Effector memory CD8-positive, alpha-beta T cell (primary cell): Measurements from ENCODE around the gene TBL2.
A peak's percentile ranks its signal among the peaks of the same experiment; 100 is the strongest.
"Not testable (repeated sequence)": the region's sequence is repeated elsewhere in the genome, so short reads cannot be mapped to it uniquely, and the experiment has no call there.

ENCODE experiments used
- ATAC-seq: fragments of 150-1000 bp; cut with Tn5 transposase; replicated peaks from 2 replicates; pipeline ENCODE4 v1.10.0; 2021; ENCODE audit warnings: mild to moderate bottlenecking, moderate library complexity
- DNase-seq, 3 experiments: peaks; one replicate each; pipeline ENCODE4 v3.0.0; 2021
- H3K27ac Mint-ChIP-seq, 2 donors: one replicate each; pipeline ENCODE4 v1.8.0; 2022; ENCODE audit warnings: mild to moderate bottlenecking in 2 of 2, mixed read lengths in 2 of 2, moderate library complexity in 2 of 2
- H3K27me3 Mint-ChIP-seq, 2 donors: one replicate each; pipeline ENCODE4 v1.8.0; 2022; ENCODE audit warnings: mixed read lengths in 2 of 2
- H3K36me3 Mint-ChIP-seq: one replicate; pipeline ENCODE4 v1.8.0; 2022; ENCODE audit warnings: mild to moderate bottlenecking, moderate library complexity, mixed read lengths; ENCODE audit not compliant: insufficient read depth
- H3K4me1 Mint-ChIP-seq, 2 donors: one replicate each; pipeline ENCODE4 v1.8.0; 2022; ENCODE audit warnings: low read depth in 2 of 2, mixed read lengths in 2 of 2
- H3K4me3 Mint-ChIP-seq, 2 donors: one replicate each; pipeline ENCODE4 v1.8.0; 2022; ENCODE audit warnings: mild to moderate bottlenecking in 2 of 2, mixed read lengths in 2 of 2, moderate library complexity in 2 of 2
- H3K9me3 Mint-ChIP-seq, 2 donors: one replicate each; pipeline ENCODE4 v1.8.0; 2022; ENCODE audit warnings: mixed read lengths in 2 of 2

The TBL2 gene

DNA sequence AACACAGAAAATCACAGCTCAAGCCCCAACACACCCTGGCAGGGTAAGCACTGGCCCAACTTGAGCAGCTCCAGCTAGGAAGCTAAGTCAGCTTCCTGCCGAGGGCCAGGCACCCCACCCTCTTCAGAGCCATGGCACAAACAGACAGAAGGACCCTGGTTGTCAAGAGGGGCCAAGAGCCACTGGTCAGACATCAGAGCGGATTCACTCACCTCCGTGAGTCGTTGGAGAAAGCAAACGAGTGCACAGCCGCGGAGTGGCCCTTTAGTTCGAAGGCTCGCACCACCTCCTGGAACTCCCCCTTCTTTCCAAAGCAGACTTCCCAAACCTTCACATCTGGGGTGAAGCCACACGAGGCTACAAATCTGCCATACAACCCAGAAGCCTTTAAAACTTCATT is 7.4 kb downstream of the TBL2 start:
- H3K27ac Mint-ChIP-seq = no peak overlapping the region
- DNase-seq (no peak), ATAC-seq (no peak)
- H3K4me1 Mint-ChIP-seq = peaks cover 10 to 16% of the 10 kb centered on the region in 2 donors
- no peaks in the 10 kb centered on the region for H3K9me3 Mint-ChIP-seq
- H3K36me3 Mint-ChIP-seq = peaks cover 46% of the 10 kb centered on the region
- H3K4me3 Mint-ChIP-seq = no peak overlapping the region
- no peaks in the 10 kb centered on the region for H3K27me3 Mint-ChIP-seq

- Mint-ChIP-seq H3K36me3 (peaks cover 46% of the 10 kb centered on the region), H3K9me3 (no peaks in the 10 kb centered on the region), H3K27ac (no peak overlapping the region), H3K4me1 (peaks cover 10 to 21% of the 10 kb centered on the region in 2 donors), H3K27me3 (no peaks in the 10 kb centered on the region), H3K4me3 (no peak overlapping the region)
- ATAC-seq (no peak), DNase-seq (no peak)
These were observed 7.9 kb downstream of the TBL2 start for GRCh38 chr7:73570521-73570920.

DNA sequence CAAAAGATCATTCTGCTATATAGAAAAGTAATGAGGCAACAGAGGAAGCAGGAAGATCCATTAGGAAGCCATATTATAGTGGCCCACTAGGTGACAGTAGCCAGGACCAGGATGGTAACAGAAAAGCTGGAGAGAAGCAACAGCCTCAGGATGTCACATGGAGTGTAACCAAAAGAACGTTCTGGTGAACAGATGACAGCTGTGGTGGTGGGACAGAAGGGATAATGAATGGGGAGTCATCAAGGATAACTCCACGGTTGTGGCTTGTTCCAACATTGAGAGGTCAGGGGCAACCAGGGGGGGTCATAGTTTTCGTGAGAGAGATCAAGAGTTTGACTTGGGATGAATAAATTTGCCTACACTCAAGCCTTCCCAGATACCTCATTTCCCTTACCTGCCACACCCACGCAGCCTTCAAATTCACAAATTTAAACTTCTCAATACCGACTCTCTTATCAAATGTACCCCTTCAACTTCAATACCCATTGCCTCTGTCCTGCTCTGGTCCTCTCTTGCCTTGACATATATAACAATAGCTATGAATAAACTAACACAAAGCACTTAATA is 9.3 kb downstream of the TBL2 start:
- Mint-ChIP-seq H3K4me3 (no peak overlapping the region), H3K36me3 (peaks cover 36% of the 10 kb centered on the region), H3K27ac (peak overlapping the region in 1 of 2 donors; percentile 56), H3K27me3 (no peaks in the 10 kb centered on the region), H3K9me3 (no peaks in the 10 kb centered on the region), H3K4me1 (peaks cover 10 to 23% of the 10 kb centered on the region in 2 donors)
- DNase-seq (no peak), ATAC-seq (no peak)

DNA sequence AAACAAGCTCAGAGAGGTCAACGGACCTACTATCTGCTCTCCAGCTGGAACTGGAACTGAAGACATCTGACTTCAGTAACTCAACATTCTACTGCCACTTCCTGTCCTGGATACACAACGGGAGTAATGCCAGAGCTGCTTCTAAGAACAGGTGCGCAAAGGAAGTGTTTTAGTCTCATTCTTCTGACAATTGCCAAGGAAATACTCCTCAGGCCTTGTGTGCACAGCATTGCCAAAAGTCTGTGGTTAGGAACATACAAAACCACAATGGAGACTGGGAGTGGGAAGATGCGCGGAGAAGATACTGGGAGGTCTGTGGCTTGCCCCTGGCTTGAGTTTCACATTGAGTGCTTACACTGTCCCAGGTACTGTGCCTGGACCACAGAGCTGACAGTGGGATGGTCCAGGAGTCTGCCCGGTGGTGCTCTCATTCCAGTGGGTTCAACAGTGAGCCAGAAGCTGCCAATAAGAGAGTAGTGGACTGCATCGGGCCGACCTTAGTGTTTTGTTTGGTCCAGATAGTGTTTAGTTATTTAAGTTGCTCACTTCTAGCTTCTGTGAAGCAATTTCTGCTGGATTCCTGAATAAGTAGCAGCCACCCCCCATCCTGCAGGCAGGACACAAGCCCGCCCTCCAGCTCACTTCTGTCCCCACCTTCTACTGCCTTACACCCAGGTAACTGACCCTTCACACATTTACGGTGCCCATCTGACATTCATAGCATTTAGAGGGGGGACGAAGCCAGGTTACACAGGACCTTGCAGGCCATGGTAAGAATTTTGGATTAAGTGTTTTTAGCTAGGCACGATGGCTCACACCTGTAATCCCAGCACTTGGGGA is 10.3 kb downstream of the TBL2 start:
- Mint-ChIP-seq H3K27ac (peak overlapping the region; percentile 41 to 56), H3K9me3 (no peaks in the 10 kb centered on the region), H3K4me3 (no peak overlapping the region), H3K27me3 (no peaks in the 10 kb centered on the region), H3K4me1 (peaks cover 7 to 23% of the 10 kb centered on the region in 2 donors), H3K36me3 (peaks cover 26% of the 10 kb centered on the region)
- DNase-seq = no peak
- no peak for ATAC-seq

DNA sequence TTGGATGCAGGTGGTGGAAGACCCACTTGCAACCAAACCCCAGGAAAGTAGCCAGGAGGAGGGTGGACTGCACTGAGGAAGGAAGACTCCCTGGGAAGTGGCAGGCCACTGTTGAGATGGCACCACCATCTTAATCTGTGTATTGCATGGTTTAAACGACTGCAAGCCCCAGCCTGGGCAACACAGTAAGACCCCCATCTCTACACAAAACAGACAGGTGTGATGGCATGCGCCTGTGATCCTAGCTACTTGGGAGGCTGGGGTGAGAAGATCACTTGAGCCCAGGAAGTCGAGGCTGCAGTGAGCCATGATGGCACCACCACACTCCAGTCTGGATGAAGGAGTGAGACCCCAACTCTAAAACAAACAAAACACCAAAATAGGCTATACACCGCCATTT is 11.2 kb downstream of the TBL2 start:
- ATAC-seq (no peak), DNase-seq (no peak)
- H3K9me3 Mint-ChIP-seq = no peaks in the 10 kb centered on the region
- no peak overlapping the region for H3K27ac Mint-ChIP-seq
- peaks cover 7 to 16% of the 10 kb centered on the region in 2 donors for H3K4me1 Mint-ChIP-seq
- H3K27me3 Mint-ChIP-seq = no peaks in the 10 kb centered on the region
- H3K4me3 Mint-ChIP-seq = no peak overlapping the region
- H3K36me3 Mint-ChIP-seq = peaks cover 18% of the 10 kb centered on the region

- Mint-ChIP-seq H3K4me3 (peak overlapping the region; percentile 68 to 81), H3K27ac (peak overlapping the region; percentile 46 to 83), H3K36me3 (peaks cover 13% of the 10 kb centered on the region), H3K4me1 (peaks cover 7 to 16% of the 10 kb centered on the region in 2 donors)
- H3K27me3 Mint-ChIP-seq, H3K9me3 Mint-ChIP-seq, DNase-seq: not testable (repeated sequence)
- ATAC-seq = peak; percentile 57
These were observed 11.9 kb downstream of the TBL2 start for GRCh38 chr7:73566431-73566830.

DNA sequence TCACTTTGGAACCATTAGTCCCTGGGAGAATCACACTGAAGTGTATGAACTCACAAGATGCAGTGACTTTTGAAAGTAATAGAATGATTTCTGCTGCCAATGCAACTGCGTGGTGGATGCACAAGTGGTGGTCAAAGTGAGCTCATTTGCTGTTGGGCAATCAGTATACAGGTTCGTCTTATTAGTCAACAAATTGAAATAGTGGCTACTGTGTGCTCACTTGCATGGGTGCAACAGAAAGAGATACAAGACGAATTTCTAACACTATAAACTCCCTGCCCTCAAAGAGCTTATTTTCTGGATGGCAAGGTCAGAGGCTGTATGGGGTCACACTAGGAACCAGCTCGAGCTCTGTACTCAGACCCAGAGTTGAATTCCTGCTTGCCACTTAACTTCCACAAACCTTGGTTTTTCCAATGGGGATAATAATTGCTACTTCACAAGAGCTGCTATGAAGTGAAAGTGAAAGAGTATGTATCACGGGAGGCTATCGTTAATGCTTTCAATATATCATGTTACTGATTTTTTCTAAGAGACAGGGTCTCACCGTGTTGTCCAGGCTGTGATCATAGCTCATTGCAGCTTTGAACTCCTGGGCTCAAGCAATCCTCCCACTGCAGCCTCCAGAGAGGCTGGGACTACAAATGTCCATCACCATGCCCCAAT is 12.6 kb downstream of the TBL2 start:
- H3K4me1 Mint-ChIP-seq = peaks cover 7 to 16% of the 10 kb centered on the region in 2 donors
- DNase-seq (no peak), ATAC-seq (peak; percentile 41)
- peak overlapping the region; percentile 46 to 83 for H3K27ac Mint-ChIP-seq
- no peaks in the 10 kb centered on the region for H3K27me3 Mint-ChIP-seq
- peaks cover 8% of the 10 kb centered on the region for H3K36me3 Mint-ChIP-seq
- H3K4me3 Mint-ChIP-seq = peak overlapping the region; percentile 68 to 81
- no peaks in the 10 kb centered on the region for H3K9me3 Mint-ChIP-seq

GRCh38 chr7:73560109-73560835 is 18.1 kb downstream of the TBL2 start:
- peak overlapping the region in 1 of 2 donors; percentile 48 for H3K4me3 Mint-ChIP-seq
- no peak for DNase-seq
- no peak overlapping the region for H3K27ac Mint-ChIP-seq
- peaks cover 14 to 17% of the 10 kb centered on the region in 2 donors for H3K4me1 Mint-ChIP-seq
- H3K36me3 Mint-ChIP-seq = peaks cover 28% of the 10 kb centered on the region
- no peaks in the 10 kb centered on the region for H3K27me3 Mint-ChIP-seq
- no peak for ATAC-seq
- no peaks in the 10 kb centered on the region for H3K9me3 Mint-ChIP-seq

DNA sequence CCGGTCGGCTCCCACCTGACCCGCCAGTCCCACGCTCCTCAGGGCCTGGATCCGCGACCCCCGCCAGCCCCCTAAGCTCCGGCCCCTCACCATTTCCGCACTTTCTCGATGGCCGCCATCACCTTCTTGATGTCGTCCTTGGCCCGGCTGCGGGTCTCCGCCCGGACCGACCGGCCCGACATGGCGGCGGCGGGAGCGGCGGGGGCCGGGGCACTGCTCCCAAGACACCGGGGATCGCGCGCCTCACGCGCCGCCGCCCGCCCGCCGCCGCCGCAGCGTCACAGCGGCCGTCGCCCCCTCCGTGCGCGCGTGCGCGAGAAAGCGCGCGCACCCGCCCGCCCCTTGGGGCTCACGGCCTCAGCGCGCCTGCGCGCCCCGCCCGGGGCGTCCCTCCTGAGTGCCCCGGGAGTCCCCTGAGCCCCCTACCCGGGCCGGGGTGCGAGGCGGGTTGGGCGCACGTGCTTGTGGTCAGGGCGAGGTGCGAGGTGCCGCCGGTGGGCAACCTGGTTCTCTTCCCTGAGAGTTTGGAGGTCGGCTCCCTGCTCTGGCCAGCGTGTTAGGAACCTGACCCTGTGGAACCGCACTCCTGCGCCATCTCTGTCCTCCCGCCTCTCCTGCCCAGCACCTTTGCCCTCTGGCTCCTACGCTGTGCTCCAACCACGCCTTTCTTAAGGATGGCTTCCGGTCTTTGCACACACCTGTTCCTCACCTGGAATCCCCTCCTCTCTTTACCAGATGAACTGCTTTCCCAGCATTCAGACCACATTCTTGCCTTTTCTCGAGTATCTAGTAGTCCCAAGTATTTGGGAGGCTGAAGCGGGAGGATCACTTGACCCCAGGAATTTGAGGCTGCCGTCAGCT is 20.8 kb downstream of the TBL2 start, which contains the start of gene BCL7B:
Gene BCL7B (minus strand): TSS at position 294 of the 861 bp plus-strand sequence. CDS start 112 bp downstream, at position 182.
- Mint-ChIP-seq H3K27ac (peak within 1 kb of the TSS; percentile 92 to 97), H3K4me3 (peak within 1 kb of the TSS; percentile 95), H3K27me3 (no peaks in the 10 kb centered on the region), H3K9me3 (no peaks in the 10 kb centered on the region), H3K4me1 (peaks cover 22 to 24% of the 10 kb centered on the region in 2 donors), H3K36me3 (peaks cover 43% of the 10 kb centered on the region)
- ATAC-seq = peak; percentile 62
- DNase-seq = peak; percentile 70 to 80 (median 79)

GRCh38 chr7:73557108-73557396 is 21.3 kb downstream of the TBL2 start:
- Mint-ChIP-seq H3K27me3 (no peaks in the 10 kb centered on the region), H3K27ac (peak overlapping the region; percentile 92 to 97), H3K4me1 (peaks cover 26 to 28% of the 10 kb centered on the region in 2 donors), H3K4me3 (peak overlapping the region; percentile 95), H3K9me3 (no peaks in the 10 kb centered on the region), H3K36me3 (peaks cover 48% of the 10 kb centered on the region)
- DNase-seq (peak; percentile 86 to 92 (median 88)), ATAC-seq (peak; percentile 89)

DNA sequence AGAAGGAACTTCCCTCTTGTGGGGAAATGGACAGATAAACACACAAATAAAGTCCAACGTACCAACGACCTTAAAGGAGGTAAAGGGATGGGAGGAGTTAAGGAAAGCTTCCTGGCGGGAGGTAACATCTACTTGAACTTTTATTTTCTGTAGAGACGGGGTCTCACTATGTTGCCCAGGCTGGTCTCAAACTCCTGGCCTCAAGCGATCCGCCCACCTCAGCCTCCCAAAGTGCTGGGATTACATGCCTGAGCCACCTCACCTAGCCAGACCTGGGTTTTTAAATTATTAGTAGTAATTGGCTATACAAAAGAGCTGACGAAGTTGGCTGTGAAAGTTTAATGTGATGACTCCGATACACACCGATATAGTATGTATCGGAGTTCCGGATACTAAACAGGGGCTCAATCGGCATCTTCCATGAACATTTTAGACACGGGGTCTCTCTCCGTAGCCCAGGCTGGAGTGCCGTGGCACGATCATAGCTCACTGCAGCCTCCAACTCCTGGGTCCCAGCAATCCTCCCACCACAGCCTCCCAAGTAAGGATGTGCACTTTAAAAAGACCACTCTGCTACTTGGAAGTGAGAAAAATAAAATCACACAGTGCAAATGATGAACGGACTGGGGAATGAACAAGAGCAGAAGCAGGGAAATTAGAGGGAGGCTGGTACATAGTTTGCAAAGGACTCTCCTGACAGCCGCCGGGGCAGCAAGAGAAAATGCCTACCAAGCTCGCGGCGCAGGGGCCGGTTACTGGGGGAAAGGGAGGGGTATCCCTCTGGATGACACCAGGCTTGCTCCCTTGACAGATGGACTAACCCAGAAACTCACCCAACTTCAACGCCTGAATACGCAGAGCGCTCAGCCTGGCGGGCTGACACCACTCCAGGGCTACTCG is 21.9 kb downstream of the TBL2 start:
- Mint-ChIP-seq H3K4me3 (peak overlapping the region; percentile 95), H3K27me3 (no peaks in the 10 kb centered on the region), H3K27ac (peak overlapping the region; percentile 92 to 97), H3K4me1 (peaks cover 28% of the 10 kb centered on the region in 2 donors), H3K36me3 (peaks cover 54% of the 10 kb centered on the region), H3K9me3 (no peaks in the 10 kb centered on the region)
- ATAC-seq (no peak), DNase-seq (no peak)
